NCI-H82 (cell line): Measurements from ENCODE around the gene SELENOS.
"Not testable (repeated sequence)": the region's sequence is repeated elsewhere in the genome, so short reads cannot be mapped to it uniquely, and the experiment has no call there.

Source experiments
- DNase-seq: peaks from one replicate; lab custom pipeline; 2025; lab: John Stamatoyannopoulos, UW

Gene SELENOS

GRCh38 chr15:101309436-101310160 lies 32.3 kb upstream of the SELENOS start:
- no peak for DNase-seq

GRCh38 chr15:101308604-101309435 lies 31.5 kb upstream of the SELENOS start:
- DNase-seq: no peak

GRCh38 chr15:101307897-101308603 lies 30.8 kb upstream of the SELENOS start:
- no peak for DNase-seq

DNA sequence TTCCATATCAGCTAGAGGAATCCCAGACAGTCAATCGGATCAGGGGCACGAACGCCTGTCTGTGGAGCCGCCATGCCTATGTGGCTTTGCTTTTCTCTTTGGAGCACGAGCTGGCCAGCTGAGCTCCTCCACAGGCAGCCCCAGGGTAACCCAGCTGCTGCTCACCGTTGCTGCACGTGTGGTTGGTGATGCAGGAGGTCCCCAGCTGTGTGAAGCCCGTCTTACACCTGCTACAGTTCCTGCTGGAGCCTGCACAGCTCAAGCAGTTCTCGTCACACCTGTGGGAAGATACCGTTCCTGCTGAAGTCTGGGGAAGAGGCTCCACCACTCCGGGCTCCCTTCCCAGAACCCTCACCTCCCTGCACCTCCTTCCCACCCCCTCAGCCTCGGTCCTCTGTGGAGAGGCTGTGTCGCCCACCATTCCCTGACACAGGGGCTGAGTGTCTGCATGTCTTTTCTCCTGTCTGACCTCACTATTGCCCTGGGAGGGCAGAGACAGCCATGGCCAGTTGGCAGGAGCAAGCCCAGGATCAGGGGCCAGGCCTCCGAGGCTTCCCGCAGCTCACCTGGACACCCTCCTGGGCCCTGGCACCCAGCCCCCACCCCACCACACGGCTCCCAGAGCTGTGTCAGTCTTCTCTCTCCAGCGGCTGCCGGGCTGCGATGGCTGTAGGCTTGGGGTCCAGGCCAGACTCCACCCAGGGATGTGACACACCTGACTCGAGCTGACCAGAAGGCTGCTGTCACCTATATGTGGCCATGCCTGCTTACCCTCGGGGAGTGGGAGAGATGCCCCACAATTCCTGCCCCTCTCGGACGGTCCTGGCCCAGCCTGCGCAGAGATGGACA lies 30.0 kb upstream of the SELENOS start:
- DNase-seq: no peak

- DNase-seq: no peak
These were observed 29.2 kb upstream of the SELENOS start for GRCh38 chr15:101306341-101307047.

- DNase-seq: no peak
These were observed 28.6 kb upstream of the SELENOS start for GRCh38 chr15:101305820-101306255.

DNA sequence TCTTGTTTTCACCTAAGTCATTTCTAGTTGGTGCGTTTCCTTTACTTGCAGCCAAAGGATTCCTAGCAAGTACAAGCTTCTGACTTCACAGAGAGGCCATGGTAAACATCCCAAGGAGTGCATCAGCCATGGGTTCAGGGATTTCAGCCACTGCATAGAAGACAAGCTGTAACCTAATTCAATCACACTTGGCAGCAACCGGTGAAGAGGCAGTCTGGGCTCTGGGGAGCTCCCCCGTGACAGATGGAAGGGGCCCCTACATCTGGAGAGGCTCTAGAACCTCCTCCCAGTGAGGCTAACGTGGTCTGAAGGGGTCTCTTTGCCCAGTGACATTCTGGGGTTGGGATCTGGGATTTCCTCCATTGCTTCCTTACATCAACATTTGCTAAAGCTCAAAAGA lies 26.1 kb upstream of the SELENOS start:
- DNase-seq: no peak

DNA sequence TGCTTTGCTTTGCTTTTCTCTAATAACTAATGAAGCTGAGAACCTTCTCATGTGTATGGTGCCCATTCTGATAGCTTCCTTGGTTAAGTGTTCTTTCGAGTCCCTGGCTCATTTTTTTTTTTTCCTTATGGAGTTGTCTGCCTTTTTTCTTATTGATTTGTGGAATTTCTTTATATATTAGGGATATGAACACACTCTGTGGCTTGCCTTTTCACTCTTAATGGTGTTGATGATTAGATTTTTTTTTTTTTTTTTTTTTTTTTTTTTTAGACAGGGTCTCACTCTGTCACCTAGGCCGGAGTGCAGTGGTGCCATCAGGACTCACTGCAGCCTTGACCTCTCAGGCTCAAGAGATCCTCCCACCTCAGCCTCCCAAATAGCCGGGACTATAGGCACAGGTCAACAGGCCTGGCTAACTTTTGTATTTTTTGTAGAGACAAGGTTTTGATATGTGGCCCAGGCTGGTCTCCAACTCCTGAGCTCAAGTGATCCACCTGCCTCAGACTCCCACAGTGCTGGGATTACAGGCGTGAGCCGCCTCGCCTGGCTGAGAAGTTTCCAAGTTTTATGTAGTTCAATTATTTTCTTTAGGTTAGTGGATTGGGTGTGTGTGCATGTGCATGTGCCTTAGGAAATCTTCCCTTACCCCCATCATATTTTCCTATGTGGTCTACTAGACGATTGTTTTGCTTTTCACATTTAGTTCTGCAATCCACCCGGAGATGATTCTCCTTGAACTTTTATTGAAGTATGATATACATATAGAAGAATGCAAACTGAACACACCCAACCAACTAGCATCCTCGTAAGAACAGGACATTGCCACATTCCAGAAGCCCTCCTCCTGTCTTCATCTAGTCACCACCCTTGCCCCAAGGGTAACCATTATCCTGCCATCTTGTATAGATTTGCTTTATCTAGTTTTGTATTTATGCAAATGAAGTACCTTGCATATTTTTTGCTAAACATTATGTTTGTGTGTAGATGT lies 19.4 kb upstream of the SELENOS start:
- DNase-seq: no peak

GRCh38 chr15:101295607-101296161 lies 18.4 kb upstream of the SELENOS start:
- DNase-seq: no peak

DNA sequence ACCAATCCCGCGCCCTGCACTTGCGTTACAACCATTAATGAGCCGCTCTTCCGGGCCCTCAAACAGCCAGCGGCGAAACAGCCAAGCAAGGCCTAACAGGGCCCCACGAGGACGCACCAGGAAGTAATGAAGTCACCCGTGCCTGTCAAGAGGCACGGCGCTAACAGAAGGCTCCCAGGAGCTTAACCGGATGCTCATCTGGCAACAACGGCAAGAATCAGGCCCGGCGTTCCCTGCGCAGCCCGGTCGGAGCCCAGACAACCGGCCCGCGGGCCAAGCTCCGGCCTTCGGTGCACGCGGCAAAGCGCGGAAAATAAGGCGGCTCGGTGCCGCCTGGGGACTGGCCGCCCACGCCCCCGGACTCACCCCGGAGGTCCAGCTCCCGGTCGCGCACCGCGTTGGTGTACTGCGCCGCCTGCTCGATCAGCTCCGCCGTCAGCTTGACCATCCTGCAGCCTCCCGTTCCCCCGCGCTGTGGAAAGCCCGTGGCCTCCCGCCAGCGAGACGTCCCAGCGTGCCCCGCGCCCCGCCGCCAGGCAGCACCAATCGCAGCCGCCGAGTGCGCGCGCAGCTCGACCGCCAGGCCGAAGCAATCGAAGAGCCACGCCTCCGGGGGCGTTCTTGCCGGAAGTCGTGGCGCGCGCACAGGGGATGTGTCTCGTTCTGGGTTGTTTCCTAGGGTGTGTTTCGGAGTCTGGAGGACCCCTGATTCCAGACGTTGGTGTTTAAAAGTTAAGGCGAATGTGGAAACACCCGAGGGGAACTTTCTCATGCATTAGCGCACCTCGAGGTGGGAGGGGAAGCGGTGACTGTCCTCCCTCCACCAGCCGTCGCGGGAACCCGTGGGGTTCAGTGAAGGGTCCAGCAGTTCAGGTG lies 17.7 kb upstream of the SELENOS start, which contains the start of gene SNRPA1:
Gene SNRPA1, minus strand, starts transcription at position 518 of the 876 bp plus-strand sequence. Its CDS starts 70 bp downstream, at position 448.
- peak; percentile 96 for DNase-seq

DNA sequence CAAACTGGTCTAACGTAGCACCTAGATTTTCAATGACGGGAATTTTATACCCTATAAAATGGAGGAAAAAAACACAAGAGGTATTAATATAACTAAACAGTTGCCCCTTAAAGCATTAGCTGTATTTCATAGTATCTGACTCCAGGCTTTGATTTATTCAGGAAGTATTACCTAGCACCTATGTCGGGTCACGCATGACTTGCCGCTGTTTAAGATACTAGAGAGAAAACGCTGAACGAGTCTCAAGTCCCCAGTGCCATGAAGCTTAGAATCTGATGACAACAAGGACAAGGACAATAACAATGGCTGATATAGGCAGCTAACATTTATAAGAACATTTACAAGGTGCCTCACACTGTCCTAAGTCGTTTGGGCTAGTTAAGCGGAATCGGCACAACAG lies 15.8 kb upstream of the SELENOS start:
- no peak for DNase-seq

- peak; percentile 75 for DNase-seq
These were observed 11.7 kb upstream of the SELENOS start for GRCh38 chr15:101288905-101289513.

DNA sequence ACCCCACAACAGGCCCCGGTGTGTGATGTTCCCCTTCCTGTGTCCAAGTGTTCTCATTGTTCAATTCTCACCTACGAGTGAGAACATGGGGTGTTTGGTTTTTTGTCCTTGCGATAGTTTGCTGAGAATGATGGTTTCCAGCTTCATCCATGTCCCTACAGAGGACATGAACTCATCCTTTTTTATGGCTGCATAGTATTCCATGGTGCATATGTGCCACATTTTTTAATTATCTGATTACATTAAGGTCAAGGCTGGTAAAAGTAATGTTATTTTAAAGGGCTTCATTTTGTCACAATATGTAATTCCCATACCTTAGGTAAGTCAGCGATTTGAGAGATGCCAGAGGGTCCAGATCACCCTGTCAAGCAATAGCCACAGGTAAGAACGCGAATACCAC lies 10.1 kb upstream of the SELENOS start:
- DNase-seq: not testable (repeated sequence)

GRCh38 chr15:101286471-101287114 lies 9.3 kb upstream of the SELENOS start:
- DNase-seq: no peak

GRCh38 chr15:101283931-101284330 lies 6.6 kb upstream of the SELENOS start:
- DNase-seq: no peak

GRCh38 chr15:101280007-101280406 lies 2.7 kb upstream of the SELENOS start:
- no peak for DNase-seq

GRCh38 chr15:101277943-101278564 lies 769 bp upstream of the SELENOS start:
- DNase-seq: peak; percentile 69
